ENCODE measurements around the gene CTLA4.

CTLA4 gene

DNA sequence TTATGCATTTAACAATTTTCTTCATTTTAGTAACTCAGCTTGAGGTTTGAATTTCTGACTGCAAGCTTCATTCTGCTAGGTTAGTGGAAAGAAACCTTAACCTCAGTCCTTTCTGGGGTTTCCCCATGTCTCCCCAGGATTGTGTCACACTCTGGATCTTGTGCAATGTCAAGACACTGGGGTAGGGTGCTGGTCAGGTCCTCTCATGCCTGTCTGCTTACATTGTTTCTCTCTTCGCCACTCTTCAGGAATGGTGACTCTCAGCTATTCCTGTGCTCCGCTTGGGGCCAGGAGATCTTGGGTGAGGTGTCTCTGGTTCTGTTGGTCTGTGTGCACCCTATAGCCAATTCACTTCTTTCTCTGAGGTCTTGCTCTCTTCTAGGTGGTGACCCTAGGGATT, 23.9 kb downstream of the CTLA4 start:
- DNase-seq (ENCODE audit: low spot score), result no peak

DNA sequence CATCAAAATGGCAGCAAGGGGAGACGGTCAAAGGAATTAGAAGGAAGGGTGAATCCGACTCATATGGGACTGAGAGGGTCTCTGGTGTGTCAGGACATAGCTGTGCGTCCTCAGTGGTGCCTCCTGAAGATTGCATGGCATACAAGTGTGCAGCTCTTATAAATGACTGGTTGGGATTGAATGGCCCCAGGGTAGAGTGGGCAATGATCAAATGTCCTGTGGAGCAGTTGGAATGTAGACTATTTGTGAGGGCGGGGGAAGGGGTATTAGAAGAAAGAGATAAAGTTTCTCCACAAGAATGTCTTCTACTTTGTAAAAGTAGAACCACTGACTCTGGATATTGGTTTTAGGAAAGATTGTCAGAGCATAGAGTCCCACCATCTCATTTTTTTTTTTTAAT, 24.6 kb downstream of the CTLA4 start:
- no peak for DNase-seq (ENCODE audit: low spot score)

DNA sequence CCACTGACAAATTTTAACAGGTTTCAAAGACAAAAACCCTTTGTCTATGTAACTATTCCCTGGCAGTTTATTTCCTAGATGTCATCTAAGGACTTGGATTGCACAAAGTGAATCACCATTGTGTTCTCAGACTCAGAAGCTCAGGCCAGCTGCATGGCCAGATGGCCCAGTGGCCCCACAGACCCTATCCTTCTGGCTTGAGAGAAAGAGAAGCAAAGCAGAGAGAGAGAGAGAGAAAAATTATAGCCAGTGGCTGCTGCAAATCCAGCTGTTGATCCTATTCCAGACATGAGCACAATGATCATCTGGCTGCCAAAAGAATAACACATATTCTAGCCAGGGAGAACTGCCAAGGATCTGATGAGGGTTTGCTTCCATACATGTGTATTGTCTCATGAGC, 25.8 kb downstream of the CTLA4 start:
- no peak for DNase-seq (ENCODE audit: low spot score)

DNA sequence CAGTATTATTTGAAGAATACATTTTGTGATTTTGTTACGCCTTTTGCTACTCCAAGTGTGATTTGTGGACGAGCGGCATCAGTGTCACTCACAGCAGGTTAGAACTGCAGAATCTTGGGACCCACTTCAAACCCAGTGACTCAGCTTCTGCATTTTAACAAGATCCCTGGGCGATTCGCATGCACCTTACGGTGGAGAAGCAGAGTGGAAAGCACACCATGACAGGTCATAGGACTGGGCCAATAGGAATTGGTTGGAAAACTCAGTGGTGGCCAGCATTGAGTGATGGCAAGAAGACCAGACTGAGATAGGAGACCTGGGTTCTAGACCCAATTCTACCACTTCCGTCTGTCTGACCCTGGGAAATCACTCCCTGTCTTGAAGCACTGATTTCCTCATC, 26.3 kb downstream of the CTLA4 start:
- DNase-seq (ENCODE audit: low spot score), result no peak

DNA sequence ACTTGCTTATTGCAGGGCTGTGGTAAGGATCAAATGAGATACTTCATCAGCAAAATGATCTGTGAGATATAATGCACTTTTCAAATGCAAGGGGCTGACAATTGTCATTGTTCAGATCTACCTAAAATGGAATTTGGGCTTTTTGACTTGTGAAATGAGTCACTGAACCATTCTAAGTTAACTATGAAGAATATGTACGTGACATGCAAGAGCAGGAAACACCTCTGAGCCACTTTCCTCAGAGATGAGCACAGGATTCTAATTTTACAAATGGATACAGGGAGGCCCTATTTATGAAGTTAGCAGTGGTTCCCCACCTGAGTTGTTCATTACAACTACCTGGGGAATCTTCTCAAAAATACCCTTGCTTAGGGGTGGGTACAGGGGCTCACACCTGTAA, 26.7 kb downstream of the CTLA4 start:
- no peak for DNase-seq (ENCODE audit: low spot score)

DNA sequence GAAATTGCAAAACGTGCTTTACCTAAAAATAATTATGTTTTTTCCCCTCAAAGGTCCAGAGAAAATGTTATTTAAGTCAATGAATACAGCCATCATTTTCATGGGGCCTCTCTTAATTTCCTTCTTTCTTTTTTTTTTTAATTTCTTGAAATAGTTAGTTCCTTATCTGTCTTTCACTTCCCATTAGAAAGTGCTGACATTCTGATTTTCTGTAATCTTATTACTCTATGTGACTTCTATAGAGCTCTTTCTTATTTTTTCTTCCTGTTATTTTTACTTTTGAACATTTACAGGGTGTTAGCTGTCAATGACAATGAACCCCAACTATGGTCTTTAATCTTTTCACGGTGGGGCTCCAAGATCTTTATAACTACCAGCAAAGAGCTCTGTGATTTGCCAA, 30.0 kb downstream of the CTLA4 start:
- no peak for DNase-seq (ENCODE audit: low spot score)

DNA sequence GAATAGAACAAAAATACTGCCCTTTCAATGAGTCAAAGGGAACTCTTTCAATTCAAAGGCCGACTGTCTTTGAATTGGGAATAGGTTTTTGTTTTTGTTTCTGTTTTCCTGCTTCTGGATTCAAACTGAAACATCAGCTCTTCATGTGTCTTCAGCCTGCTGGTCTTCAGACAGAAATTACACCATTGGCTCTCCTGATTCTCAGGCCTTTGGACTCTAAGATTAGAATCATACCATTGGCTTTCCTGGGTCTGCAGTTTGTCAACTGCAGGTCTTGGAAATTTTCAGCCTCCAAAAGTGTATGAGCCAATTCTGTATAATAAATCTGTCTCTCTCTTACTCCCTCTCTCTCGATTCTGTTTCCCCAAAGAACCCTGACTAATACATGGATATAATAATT, 31.1 kb downstream of the CTLA4 start:
- no peak for DNase-seq (ENCODE audit: low spot score)

DNA sequence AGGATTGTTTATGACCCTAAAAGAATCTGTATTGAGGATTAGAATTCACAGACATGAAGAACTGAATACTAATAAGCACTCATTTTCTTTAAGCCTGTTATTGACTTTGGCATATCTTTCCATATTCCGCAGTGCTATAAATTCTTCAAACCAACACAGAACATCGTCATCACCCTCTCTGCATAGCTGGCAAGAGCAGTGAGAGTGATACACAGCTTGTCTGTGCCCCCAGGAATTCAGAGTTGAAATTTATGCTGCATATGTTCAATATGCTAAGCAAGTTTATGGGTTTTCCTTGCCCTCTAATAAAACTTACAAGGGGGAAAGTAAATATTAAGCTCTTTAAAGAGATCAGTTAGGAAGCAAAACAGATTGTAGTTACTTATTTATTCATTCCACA, 32.7 kb downstream of the CTLA4 start:
- DNase-seq (ENCODE audit: low spot score), result no peak

DNA sequence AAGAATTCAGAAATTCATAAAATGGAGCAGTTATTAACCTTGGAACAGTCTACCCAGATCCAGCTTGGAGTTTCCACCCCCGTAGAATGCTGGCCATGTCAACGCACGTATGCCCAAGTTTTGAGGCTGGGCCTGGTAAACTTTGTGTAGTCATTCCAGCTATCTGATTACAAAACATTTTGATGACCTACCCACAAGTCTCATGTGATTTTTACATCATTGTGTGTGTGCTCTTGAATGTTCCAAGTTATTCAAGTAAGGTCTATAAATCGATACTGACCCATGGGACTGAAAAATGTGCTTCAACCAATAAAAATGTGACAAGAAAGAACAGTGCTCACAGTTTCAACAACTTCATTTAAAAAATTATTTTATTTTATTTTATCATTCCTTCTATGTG, 36.5 kb downstream of the CTLA4 start:
- DNase-seq (ENCODE audit: low spot score), result no peak

DNA sequence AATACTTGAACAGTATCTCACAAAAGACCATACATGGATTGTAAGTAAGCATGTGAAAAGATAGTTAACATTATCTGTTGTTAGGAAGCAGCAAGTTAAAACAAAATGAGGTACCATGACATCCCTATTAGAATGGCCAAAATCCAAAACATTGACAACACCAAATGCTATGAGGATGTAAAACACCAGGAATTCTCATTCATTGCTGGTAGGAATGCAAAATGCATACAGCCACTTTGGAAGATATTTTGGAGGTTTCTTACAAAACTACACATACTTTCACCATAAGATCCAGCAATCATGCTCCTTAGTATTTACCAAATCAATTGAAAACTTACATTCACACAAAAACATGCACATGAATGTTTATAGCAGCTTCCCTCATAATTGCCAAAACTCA, 38.1 kb downstream of the CTLA4 start:
- no peak for DNase-seq (ENCODE audit: low spot score)

DNA sequence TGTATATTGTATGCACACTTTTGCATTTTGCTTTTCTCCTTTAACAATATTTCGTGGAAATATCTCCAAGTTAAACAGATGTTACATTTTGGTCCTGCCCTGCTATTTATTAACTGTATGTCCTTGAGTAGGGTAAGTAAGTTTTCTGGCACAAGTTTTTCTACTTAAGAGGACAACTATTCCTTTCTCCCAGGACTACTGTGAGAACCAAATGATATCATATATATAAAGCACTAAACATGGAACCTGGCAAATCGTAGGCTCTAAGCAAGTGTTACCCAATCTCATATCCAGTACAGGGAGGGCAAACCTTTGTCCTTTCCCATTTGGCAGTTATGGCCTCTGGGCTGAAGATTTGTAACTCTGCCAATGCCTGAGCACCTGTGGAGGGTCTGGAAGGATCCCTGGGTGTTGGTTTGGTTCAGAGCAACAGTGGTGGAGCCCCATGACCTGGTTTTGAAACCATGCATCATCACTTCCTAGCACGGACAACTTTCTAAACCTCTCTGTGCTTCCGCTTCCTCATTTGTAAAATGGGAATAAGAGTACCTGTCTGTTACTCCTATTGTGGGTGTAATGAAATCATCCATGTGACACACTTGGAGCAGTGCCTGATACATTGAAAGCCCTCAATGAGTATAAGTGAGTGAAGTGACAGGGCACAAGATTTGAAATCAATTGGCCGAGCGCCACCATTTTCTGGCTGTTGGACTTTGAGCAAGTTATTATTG, 40.7 kb downstream of the CTLA4 start:
- no peak for DNase-seq (ENCODE audit: low spot score)

DNA sequence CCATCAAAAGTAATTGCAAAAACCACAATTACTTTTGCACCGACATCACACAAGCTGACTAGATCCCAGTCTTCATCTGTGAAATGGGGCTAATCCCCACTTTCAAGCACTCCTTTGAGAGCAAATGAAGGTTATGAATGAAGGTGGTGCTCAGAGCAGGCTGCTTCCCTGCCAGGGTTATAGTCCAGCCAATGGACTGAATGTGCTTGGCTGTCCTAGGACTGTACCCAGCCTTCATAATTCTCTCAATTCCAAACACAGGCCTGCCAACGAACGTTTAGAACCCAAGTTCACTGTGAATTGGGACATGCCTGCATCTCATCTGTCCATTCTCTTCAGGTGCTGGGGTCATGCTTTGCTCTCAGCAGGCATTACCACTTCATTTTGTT, 41.2 kb downstream of the CTLA4 start:
- no peak for DNase-seq (ENCODE audit: low spot score)

DNA sequence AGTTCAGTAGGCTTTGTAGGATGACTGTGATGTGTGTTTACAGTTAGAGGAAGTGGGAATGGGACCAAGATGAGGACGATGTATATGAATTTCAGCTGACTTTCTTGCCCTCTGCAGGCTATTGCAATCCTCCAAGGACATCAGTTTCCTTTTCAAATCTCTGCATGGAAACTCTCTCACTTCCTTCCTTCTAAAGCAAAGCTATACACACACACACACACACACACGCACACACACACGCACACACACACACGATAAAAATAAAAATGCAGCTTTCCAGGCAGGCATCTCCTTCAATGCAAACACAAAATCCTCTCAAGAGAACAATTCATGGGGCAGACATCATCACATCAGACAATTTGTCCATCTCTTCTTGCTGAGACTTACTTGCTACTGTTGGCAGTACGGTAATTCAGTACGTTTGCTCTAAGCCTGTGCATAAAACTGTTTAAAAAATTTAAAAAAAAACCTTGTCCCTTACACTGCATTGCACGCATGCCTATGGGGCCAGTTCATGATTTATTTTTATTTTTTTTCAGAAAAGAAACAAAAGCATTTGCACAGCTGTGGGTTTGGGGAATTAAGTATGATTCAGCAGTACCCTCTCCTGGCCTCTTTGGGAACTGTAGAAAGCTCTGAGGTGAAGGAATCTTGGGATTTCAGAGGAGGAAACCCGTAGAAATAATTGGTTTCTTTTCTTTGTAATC, 41.8 kb downstream of the CTLA4 start:
- DNase-seq (ENCODE audit: low spot score), result no peak

DNA sequence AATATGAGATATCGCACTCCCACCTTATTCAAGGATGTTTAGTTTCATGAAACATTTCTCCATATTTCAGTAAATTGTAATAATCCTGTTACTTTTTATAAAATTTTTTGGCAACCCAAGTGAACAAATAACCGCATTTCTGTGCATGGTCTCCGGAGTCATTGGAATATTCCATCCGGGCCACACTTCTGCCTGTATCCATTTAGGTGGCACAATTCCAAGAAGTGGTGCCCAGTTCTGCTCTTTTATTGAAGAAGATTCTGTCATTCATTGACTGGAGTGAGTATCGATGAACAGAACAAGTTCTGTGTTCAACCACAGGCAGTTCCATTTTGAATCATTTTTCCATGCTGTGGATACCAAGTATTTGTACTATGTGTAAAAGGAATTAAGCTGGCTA, 42.4 kb downstream of the CTLA4 start:
- DNase-seq (ENCODE audit: low spot score), result no peak

DNA sequence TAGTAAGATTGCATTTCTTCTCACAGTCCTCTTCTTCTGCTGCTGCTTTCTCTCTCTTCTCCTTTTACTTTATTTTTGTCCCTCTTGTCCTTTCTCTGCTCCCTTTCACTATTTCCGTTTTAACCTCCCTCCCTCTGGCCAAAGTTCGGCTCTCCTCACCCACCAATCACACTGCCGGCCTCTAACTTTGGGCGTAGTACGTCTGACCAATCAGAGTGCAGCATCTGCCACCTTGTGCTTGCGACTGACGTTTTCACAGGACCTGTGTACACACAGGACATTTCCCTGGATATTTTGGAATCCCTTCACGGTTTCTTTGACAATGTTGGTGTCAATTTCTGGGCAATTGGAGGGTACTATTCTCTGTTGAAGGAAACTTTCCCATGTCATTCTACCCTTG, 46.4 kb downstream of the CTLA4 start:
- DNase-seq (ENCODE audit: low spot score), result no peak

DNA sequence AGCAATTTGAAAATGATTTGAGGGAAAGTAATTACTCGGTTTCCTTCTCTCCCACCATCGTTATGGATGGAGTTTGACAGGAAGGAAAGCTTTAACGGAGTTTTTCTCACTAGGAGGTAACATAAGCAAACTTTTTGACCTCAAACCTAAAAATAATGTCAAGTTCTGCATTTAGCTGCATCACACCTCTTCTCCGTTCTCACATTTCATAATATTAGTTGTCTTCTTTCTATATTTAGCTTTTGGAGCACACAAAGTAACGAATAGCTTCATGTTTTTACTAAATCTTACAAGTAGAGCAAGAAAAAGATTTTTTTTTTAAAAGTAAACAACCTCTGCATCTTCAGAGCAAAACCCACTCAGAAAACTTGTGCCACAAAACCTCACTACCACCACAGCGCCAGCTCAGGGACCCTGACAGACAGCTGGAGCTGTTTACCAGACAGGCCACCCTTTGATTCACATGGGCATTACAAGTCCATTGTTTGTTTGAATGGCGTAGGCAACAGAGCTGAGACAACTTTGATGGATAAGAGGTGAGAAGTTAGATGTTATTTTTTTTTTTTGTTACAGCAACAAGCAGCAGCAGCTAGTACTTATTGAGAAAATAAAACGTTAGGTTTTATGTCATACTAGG, 47.1 kb downstream of the CTLA4 start:
- no peak for DNase-seq (ENCODE audit: low spot score)

DNA sequence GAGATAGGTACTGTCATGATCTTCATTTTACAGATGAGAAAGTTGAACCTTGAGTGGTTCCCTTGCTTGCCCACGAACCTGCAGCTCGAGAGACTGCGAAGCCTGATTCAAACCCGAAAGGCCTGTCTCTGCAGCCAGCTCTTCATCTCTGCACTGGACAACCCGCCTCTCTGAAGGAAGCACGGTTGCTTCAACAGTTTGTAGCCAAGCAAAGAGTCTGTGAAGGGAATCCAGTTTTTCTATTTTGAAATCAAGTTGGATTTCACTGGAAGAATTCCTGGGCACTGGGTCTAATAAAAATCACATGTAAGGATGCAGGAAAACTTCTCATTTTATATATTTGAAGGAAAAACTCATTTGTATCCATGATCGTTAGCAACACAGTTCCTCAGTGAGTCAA, 47.7 kb downstream of the CTLA4 start:
- DNase-seq (ENCODE audit: low spot score), result no peak

DNA sequence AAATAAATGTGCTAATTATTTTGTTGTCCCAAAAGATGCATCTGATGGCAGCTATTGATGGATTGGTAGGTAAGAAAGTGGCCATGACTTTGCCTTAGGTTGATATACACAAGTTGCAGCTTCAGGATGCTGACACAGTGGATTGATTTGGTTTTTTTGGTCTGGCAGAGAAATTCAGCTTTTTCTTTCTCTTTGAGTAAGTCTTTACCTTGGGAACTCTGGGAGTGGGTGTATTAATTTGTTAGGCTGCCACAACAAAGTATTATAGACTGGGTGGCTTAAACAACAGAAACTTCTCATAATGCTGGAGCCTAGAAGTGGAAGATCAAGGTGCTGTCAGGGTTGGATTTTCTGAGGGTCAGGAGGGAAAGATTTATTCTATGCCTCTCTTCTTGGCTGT, 49.2 kb downstream of the CTLA4 start:
- DNase-seq (ENCODE audit: low spot score), result no peak

DNA sequence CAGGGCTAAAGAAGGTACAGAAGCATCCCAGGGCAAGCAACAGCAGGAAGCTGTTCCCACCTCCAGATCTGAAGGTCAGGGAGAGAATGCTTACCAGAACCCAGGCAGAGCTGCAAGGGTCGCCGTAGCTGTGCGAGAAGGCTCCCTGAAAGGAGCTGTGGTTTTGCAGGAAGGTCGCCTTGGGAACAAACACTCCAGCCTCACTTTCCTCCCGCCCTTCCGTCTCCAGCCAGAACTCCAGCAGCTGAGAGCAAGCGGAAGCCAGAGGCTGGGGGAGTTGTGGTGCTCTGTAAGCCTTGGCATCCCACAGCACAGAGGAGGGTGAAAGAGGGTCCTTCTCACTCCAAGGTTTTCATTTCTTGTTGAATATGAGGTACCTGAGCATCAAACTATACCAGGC, 50.7 kb downstream of the CTLA4 start:
- no peak for DNase-seq (ENCODE audit: low spot score)

DNA sequence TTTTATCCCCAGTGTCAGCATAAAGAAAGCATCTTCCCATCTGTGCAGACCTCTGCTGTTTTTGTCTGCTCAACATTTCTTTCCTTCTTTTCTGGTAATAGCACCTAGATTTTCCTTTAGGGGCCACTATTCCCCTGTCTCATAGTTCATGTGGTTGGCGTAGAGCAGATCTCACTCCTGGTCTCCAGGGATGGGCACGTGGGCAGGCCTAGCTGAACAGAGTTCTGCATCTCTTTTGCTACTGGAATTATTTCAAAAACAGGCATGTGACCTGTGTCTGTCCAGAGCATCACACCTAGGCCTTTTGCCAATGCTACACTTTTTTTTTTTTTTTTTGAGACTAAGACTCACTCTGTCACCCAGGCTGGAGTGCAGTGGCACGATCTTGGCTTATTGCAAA, 51.3 kb downstream of the CTLA4 start:
- no peak for DNase-seq (ENCODE audit: low spot score)
